Stimulated activated memory B cell treated with anti-CD40 and anti-IgM and Interleukin-4, amounts not matched to agents 10 μg/mL and 1 μg/mL and 100 μg/mL, for 72 hours (primary cell): Measurements from ENCODE around the gene CNTN5.

ENCODE experiments used
- ATAC-seq: fragments of 150-1000 bp; cut with Tn5 transposase; 2 replicates; pipeline ENCODE4 v1.10.0; 2021
- H3K27ac Mint-ChIP-seq: one replicate; pipeline ENCODE4 v1.8.0; 2022; ENCODE audit warnings: mild to moderate bottlenecking, mixed read lengths
- H3K27me3 Mint-ChIP-seq: one replicate; pipeline ENCODE4 v1.8.0; 2022; ENCODE audit warnings: mixed read lengths
- H3K36me3 Mint-ChIP-seq: one replicate; pipeline ENCODE4 v1.8.0; 2022; ENCODE audit warnings: mixed read lengths
- H3K4me1 Mint-ChIP-seq: one replicate; pipeline ENCODE4 v1.8.0; 2022; ENCODE audit warnings: mixed read lengths
- H3K4me3 Mint-ChIP-seq: one replicate; pipeline ENCODE4 v1.8.0; 2022; ENCODE audit warnings: mild to moderate bottlenecking, moderate library complexity, mixed read lengths
- H3K9me3 Mint-ChIP-seq: one replicate; pipeline ENCODE4 v1.8.0; 2022; ENCODE audit warnings: mixed read lengths

CNTN5 gene

DNA sequence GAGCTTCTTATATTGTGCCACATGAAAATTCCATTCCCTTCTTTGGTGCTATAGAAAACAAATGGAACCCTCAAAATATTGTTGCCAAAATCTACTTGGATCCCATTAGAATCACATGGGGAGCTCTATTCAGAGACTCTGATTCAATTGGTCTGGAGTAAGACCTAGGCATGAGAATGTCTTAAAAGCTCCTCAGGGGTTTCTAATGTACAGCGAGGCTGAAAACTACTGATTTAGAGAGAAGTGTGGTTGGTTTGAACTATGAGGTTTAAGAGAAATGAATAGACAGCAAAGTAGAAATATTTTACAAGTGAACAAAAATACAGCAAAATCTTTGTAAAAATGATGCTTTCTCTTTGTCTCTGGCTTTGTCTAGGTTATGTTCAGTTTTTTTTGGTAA lies 514.7 kb downstream of the CNTN5 start:
- Mint-ChIP-seq H3K27ac (no peak overlapping the region), H3K4me3 (no peak overlapping the region), H3K9me3 (no peaks in the 10 kb centered on the region), H3K4me1 (no peaks in the 10 kb centered on the region), H3K36me3 (no peaks in the 10 kb centered on the region), H3K27me3 (no peaks in the 10 kb centered on the region)
- no peak for ATAC-seq

DNA sequence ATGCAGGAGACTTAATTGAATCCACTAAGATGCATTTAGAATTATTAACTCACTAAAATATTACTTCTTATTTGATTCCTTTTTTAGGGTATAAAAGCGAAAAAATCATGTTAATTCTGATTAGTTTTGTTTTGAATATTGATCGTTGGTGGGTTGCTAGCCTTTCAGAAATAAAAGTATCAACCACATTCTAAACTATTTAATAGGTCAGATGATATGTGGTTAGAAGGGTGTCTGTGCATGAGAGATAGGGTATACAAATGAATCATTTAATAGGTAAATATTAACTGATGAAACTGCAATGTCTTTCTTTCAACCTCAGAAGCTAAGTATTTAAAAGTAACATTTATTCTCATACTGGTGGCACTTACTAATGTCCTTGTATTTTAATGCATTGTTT lies 515.1 kb downstream of the CNTN5 start:
- no peaks in the 10 kb centered on the region for H3K36me3 Mint-ChIP-seq
- no peak for ATAC-seq
- no peaks in the 10 kb centered on the region for H3K4me1 Mint-ChIP-seq

DNA sequence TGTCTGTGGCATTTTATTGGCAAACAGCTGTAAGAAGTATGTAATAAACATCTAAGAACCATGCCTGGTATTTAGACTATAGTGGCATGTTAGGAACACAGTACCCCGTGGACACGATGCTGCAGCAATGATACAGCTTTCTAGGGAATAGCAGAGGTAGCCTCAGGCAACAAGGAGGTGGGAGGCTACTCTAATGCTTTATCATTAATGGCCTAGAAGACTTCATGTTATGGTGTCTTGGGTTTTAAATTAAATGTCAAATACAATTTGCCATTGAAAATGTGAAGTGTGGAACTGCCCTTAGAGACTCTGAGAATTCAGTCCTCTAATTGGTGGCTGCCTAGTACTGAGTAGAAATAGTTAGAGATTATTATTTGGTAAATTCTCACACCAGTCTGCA lies 516.9 kb downstream of the CNTN5 start:
- Mint-ChIP-seq H3K36me3 (no peaks in the 10 kb centered on the region), H3K9me3 (no peaks in the 10 kb centered on the region), H3K27ac (no peak overlapping the region), H3K4me3 (no peak overlapping the region), H3K27me3 (no peaks in the 10 kb centered on the region), H3K4me1 (no peaks in the 10 kb centered on the region)
- ATAC-seq, result no peak

More for the DNA sequence above, 515.1 kb downstream of the CNTN5 start:
- Mint-ChIP-seq H3K27ac (no peak overlapping the region), H3K27me3 (no peaks in the 10 kb centered on the region), H3K9me3 (no peaks in the 10 kb centered on the region), H3K4me3 (no peak overlapping the region)

DNA sequence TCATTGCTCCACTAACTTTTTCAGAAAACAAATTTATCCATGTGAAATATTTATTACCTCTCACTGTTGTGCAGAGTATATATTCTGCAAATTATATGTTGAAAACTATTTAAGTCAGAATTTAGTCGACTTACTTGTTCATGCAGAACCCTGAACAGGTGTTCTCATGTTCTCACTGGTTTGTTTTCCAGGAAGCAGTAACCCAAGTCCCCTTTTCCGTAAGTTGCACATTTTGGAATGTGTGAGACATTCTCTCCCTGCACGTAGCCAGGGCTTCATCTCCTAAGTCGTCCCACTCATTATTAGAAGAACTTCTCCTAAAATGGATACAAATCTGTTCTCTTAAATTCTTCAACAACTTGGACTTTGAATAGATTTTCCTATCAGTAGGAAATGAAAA lies 524.9 kb downstream of the CNTN5 start:
- no peak overlapping the region for H3K27ac Mint-ChIP-seq
- H3K27me3 Mint-ChIP-seq, result no peaks in the 10 kb centered on the region
- no peak overlapping the region for H3K4me3 Mint-ChIP-seq
- H3K4me1 Mint-ChIP-seq, result no peaks in the 10 kb centered on the region
- no peak for ATAC-seq
- H3K9me3 Mint-ChIP-seq, result peaks cover 4% of the 10 kb centered on the region
- H3K36me3 Mint-ChIP-seq, result no peaks in the 10 kb centered on the region

DNA sequence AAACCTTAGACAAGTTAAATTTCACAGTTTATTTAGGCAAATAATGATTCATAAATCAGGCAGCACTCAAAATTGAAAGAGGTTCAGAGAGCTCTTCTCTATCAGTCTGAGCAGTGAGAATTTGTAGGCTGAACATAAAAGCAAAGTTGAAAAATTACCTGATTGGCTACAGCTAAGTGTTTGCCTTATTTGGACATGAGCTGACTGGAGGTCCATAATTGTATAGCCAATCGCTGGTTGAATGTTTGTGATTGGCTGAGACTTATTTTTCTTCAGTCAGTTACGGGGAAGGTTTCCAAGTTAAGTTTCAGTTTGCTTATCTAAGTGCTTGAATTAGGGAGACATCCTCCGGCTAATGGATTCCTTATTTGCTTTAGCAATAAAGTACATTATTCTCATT lies 527.5 kb downstream of the CNTN5 start:
- H3K36me3 Mint-ChIP-seq, result no peaks in the 10 kb centered on the region
- H3K27ac Mint-ChIP-seq, result no peak overlapping the region
- peaks cover 4% of the 10 kb centered on the region for H3K9me3 Mint-ChIP-seq
- no peaks in the 10 kb centered on the region for H3K4me1 Mint-ChIP-seq
- no peak for ATAC-seq
- no peaks in the 10 kb centered on the region for H3K27me3 Mint-ChIP-seq
- no peak overlapping the region for H3K4me3 Mint-ChIP-seq

DNA sequence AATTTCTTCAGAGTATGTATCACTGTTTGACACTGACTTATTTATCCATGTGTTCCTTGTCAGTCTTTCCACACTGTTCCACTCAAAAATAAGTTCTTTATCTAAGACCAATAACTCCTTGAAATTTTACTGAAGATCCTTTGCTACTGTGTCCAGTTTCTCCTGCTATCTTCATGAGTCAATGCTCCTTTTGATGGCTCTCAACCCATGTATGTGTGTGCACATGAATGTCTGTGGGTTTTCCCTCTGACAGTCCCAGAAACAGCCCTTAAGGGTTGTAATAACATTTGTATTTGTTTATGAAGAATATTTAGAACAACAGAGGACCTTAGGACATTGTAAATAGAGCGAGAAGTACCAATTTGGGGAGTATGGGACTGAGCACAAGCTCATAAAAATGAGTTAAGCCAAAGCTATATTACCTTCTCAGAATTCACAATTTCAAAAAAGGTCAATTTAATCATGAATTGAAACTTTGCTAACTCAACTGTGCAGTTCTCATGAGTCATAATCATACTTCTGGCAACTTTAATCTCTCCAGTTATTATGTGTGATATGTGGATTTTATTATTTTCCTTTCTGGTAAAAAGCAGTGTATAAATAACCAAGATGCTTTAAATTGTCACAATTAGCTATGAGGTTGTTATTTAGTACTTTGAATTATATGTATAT lies 533.6 kb downstream of the CNTN5 start:
- Mint-ChIP-seq H3K4me1 (no peaks in the 10 kb centered on the region), H3K27me3 (no peaks in the 10 kb centered on the region), H3K27ac (no peak overlapping the region), H3K9me3 (no peaks in the 10 kb centered on the region), H3K4me3 (no peak overlapping the region), H3K36me3 (no peaks in the 10 kb centered on the region)
- no peak for ATAC-seq

DNA sequence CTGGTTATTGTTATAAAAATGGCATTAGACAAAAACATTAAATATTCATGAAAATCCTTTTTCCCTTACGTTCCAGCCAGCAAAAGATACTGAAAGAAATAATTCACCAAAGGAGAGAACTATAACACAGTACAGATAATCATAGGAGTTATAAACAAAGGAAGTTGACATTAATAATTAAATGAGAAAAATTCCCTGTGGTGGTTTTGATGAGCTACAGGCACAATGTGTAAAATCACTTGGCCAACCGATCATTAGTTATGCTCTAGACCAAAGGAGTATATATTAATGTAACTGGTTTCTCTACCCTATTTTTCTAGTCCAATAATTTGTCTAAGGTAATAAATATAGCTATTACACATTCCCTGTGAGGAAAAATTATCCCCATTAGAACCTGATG lies 534.7 kb downstream of the CNTN5 start:
- peaks cover under 1% of the 10 kb centered on the region for H3K9me3 Mint-ChIP-seq
- no peak for ATAC-seq
- no peaks in the 10 kb centered on the region for H3K27me3 Mint-ChIP-seq
- H3K4me3 Mint-ChIP-seq, result no peak overlapping the region
- no peaks in the 10 kb centered on the region for H3K4me1 Mint-ChIP-seq
- H3K36me3 Mint-ChIP-seq, result no peaks in the 10 kb centered on the region
- H3K27ac Mint-ChIP-seq, result no peak overlapping the region

DNA sequence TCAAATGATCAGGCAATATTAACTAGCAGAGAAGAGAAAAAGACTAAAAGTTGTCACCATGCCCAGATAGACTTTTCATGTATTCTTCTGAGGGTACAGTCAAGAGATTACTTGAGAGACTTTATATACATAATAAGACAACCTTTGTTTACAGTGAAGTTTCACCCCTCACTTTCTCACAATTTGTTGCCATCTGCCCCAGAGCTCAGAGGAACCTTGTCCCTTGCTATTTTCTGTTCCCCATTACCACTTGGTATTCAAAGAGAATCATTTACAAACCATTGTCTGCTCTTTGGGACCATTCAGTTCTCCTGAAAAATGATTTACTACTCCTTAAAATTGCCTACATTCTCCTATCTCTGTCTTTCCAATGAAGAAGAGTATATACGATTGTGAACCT lies 544.6 kb downstream of the CNTN5 start:
- no peak overlapping the region for H3K27ac Mint-ChIP-seq
- H3K27me3 Mint-ChIP-seq, result no peaks in the 10 kb centered on the region
- H3K9me3 Mint-ChIP-seq, result peaks cover 5% of the 10 kb centered on the region
- ATAC-seq, result no peak
- no peak overlapping the region for H3K4me3 Mint-ChIP-seq
- no peaks in the 10 kb centered on the region for H3K4me1 Mint-ChIP-seq
- no peaks in the 10 kb centered on the region for H3K36me3 Mint-ChIP-seq

DNA sequence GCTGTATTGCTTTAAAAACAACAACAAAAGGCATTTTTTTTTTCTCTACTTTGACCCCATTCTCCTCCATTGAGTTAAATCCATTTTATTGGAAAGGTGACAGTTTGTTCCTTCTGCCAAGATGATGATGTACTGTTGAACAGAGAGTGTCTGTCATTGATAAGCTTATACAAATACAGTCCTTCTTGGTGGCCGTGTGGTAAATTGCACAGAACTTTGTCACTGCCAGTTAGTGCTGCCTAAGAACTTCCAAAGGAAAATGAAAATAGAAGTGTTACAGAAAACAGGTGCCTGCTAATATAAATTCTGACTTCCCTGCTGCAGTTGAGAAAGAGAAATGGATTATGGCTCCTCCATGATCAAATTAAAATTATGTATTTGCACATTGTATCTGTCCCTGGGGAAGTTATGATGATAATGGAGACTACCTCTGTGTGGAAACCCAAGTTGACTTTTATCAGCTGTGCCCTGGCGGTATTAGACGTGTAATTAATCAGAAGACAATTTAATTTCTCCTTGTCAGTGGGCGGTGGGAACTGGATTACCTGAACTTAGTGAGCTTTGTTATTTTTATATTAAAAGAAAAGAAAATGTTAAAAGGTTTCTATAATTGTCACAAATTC lies 546.7 kb downstream of the CNTN5 start:
- H3K4me3 Mint-ChIP-seq, result no peak overlapping the region
- H3K36me3 Mint-ChIP-seq, result no peaks in the 10 kb centered on the region
- H3K27ac Mint-ChIP-seq, result no peak overlapping the region
- H3K4me1 Mint-ChIP-seq, result no peaks in the 10 kb centered on the region
- H3K27me3 Mint-ChIP-seq, result no peaks in the 10 kb centered on the region
- no peak for ATAC-seq
- peaks cover 6% of the 10 kb centered on the region for H3K9me3 Mint-ChIP-seq

DNA sequence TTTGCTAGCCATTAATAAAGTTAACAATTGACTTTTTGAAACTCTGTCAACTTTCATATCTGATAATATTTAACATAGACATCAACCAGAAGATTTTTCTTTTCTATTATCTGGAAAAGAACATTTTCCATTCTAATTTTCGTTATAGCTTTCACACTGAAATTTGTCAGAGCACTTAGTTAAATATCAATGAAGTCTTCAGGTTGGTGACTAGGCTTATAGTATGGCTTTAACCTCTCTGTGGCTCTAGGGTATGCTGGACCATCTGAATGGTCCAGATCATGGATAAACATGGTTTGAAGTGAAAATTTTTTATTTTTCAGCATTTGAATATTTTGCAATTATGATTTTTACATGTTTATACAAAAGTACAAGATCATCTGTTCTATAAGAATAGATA lies 548.1 kb downstream of the CNTN5 start:
- no peaks in the 10 kb centered on the region for H3K36me3 Mint-ChIP-seq
- no peaks in the 10 kb centered on the region for H3K27me3 Mint-ChIP-seq
- ATAC-seq, result no peak
- no peak overlapping the region for H3K27ac Mint-ChIP-seq
- peaks cover 4% of the 10 kb centered on the region for H3K9me3 Mint-ChIP-seq
- no peaks in the 10 kb centered on the region for H3K4me1 Mint-ChIP-seq
- H3K4me3 Mint-ChIP-seq, result no peak overlapping the region

DNA sequence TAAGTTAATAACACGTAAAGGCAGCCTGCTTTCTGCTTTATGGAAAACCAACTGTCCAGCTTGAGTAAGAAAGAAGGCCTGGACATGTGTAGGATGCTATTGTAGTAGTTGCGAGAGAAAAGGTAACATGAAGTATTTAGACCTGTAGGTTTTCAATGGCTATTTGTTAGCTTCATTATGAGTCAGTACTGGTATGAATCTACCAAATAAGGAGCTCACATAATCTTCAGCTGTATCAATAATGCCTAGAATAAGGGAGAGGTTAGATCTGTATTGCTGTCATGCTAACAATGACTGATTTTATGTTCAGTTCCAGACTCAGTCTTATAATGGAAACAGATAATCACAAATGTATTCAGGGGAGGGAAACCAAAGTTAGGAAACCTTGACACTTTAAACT lies 550.3 kb downstream of the CNTN5 start:
- Mint-ChIP-seq H3K4me1 (no peaks in the 10 kb centered on the region), H3K9me3 (peaks cover 7% of the 10 kb centered on the region), H3K36me3 (no peaks in the 10 kb centered on the region), H3K4me3 (no peak overlapping the region), H3K27me3 (no peaks in the 10 kb centered on the region), H3K27ac (no peak overlapping the region)
- ATAC-seq, result no peak

DNA sequence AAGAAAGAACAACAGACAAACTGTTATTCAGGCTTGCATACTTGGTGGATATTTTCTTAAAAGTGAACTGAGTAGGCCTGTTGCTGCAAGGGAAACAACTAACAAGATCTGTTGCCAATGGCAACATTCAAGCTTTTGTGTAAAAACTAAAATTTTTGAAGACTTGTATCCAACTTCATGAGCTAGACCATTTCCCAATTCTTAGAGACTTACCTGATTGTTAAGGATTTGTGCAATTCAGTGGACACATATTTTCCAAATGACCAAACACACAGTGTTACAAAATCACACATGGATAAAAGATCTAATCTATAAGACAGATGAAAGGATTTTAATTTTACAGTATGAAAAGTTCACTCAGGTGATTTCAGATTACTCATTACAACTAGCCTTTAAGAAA lies 564.1 kb downstream of the CNTN5 start:
- Mint-ChIP-seq H3K27ac (no peak overlapping the region), H3K4me1 (no peaks in the 10 kb centered on the region), H3K36me3 (no peaks in the 10 kb centered on the region), H3K9me3 (peaks cover 10% of the 10 kb centered on the region), H3K4me3 (no peak overlapping the region), H3K27me3 (no peaks in the 10 kb centered on the region)
- no peak for ATAC-seq

DNA sequence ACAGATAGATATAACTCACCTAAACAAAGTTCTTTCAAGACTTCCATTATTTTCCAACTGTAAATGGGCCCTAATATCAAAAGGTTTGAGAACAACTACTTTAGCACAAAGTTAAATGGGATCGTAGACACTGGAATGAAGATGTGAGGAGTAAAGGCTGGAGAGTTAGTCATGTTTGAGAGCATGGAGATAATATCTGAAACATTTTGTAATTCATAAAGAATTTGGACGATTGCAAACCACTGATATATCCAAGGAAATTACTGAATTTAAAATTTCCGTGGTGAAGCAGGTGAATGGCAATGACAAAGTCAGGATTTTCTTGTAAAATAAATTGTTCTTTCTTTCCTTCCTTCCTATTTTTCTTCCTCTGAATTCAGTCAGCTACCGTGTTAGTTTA lies 564.9 kb downstream of the CNTN5 start:
- Mint-ChIP-seq H3K36me3 (no peaks in the 10 kb centered on the region), H3K4me1 (no peaks in the 10 kb centered on the region), H3K27ac (no peak overlapping the region), H3K9me3 (peaks cover 9% of the 10 kb centered on the region), H3K4me3 (no peak overlapping the region), H3K27me3 (no peaks in the 10 kb centered on the region)
- ATAC-seq, result no peak

DNA sequence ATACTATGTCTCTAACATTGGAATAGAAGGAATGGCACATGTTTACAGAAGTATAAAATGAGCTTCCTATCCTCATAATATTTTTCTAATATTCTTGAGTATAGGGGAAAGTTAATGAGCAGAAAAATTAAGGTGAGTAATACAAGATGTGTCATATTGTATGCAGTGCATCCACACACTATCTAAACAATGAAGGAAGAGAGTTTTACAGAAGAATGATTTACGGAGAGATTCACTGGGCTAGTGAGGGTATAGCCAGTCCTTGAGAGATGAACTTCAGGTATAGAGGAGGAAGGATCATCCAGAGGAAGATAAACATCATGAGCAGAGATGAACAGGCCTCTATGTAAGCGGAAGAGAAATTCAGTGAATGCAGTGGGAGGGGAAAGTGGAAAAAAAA lies 569.0 kb downstream of the CNTN5 start:
- no peaks in the 10 kb centered on the region for H3K36me3 Mint-ChIP-seq
- no peaks in the 10 kb centered on the region for H3K27me3 Mint-ChIP-seq
- peaks cover 4% of the 10 kb centered on the region for H3K9me3 Mint-ChIP-seq
- H3K4me1 Mint-ChIP-seq, result no peaks in the 10 kb centered on the region
- H3K27ac Mint-ChIP-seq, result no peak overlapping the region
- ATAC-seq, result no peak
- H3K4me3 Mint-ChIP-seq, result no peak overlapping the region

DNA sequence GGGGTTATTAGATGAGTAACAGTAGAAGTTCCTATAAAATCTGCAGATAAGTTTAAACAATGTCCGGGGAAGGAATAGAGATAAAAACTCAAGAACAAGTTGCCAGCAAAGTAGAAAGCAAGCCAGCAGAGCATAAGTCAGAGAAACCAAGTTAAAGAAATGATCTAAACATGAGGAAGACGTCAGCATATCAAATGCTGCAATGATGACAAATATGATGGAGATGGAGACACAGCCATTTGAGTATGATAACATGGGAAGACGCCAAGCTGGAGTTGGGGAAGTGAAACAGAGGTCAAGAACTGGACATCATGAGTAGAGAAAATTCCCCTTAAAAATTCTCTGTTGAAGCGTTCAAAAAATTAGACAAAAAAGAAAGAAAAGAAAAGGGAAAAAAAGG lies 571.5 kb downstream of the CNTN5 start:
- H3K4me1 Mint-ChIP-seq, result no peaks in the 10 kb centered on the region

DNA sequence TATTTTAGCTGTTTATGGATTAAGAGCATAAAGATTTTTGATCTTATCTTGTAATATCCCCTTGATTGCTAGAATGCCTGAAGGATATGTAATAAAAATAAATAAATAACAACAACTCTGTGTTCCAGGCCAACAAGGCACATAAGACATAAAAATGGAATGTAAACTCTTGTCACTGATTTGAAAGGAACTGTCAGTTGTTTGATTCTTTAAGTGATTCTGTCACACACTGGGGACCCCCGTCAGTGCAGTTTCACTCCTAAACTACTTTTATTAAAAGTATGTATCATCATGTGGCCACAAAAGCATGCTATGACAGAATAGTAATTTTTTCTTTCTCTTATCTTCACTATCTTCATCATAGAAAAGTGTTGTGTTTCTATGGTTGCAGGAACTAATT lies 572.4 kb downstream of the CNTN5 start:
- H3K9me3 Mint-ChIP-seq, result peaks cover 5% of the 10 kb centered on the region
- H3K27ac Mint-ChIP-seq, result no peak overlapping the region
- no peak for ATAC-seq
- H3K4me1 Mint-ChIP-seq, result no peaks in the 10 kb centered on the region
- no peaks in the 10 kb centered on the region for H3K36me3 Mint-ChIP-seq
- no peaks in the 10 kb centered on the region for H3K27me3 Mint-ChIP-seq
- no peak overlapping the region for H3K4me3 Mint-ChIP-seq

More for the DNA sequence above, 571.5 kb downstream of the CNTN5 start:
- Mint-ChIP-seq H3K27ac (no peak overlapping the region), H3K9me3 (peaks cover 4% of the 10 kb centered on the region), H3K27me3 (no peaks in the 10 kb centered on the region), H3K4me3 (no peak overlapping the region), H3K36me3 (no peaks in the 10 kb centered on the region)
- no peak for ATAC-seq
